Measurements from ENCODE around the gene AVP. TPM values are rescaled to one million over a fixed set of nuclear protein-coding genes. Genes with fewer than 3 reads are reported as not detected.

Gene AVP
- total and polyA plus RNA-seq, 9 of the 15 experiments (the other 6 are each of a cell fraction or from before 2014, with no cell fraction given), result not detected

- H3K9ac ChIP-seq (ENCODE audit: insufficient read depth in 1 of 2, low read depth in 2 of 2, low read length in 2 of 2), result peak overlapping the region in 1 of 2 experiments; percentile 68; a peak in 1 of 4 replicates
- ChIA-PET CTCF (ENCODE audit: low intra/inter-chr PET ratio) (no interaction called here), POLR2A (no interaction called here)
- H3K4me1 ChIP-seq (replicated peaks in 1 of 2; ENCODE audit: control insufficient read depth in 2 of 2, insufficient read depth in 2 of 2, low read length in 2 of 2), result peaks cover 0 to 28% of the 10 kb centered on the region in 2 experiments; a peak in 3 of 5 replicates
- no TSS peak for BruUV-seq (replicated peaks)
- in situ Hi-C loops (cut with MboI), result no loop called here
- no peak overlapping the region for H3K4me2 ChIP-seq (ENCODE audit: insufficient read depth, low read length)
- peaks cover 3% of the 10 kb centered on the region for H3K9me1 ChIP-seq (ENCODE audit: control insufficient read depth, insufficient read depth, low read length)
- DNase-seq (ENCODE audit: extremely low read depth in 1 of 4, low spot score in 3 of 4) (peak; percentile 37 to 51 (median 47)), FAIRE-seq (no peak), ATAC-seq (peak; percentile 71)
- no peak overlapping the region for H3K4me3 ChIP-seq
- H3K27ac ChIP-seq (ENCODE audit: extremely low read depth, low read depth, low read length), result no peak overlapping the region
- WGBS (ENCODE audit: insufficient coverage, low coverage, missing lambda C conversion rate), result 8% methylated on average over 4 of the region's 7 CpGs
- intact Hi-C loops (cut with micrococcal nuclease), result no loop called here
- no peaks in the 10 kb centered on the region for H4K20me1 ChIP-seq (replicated peaks; ENCODE audit: control insufficient read depth, insufficient read depth, low read length)
- H3K9me3 ChIP-seq (replicated peaks; ENCODE audit: control insufficient read depth, insufficient read depth, low read depth, low read length), result no peaks in the 10 kb centered on the region
- no peak overlapping the region for H2AFZ ChIP-seq (ENCODE audit: low read depth, low read length)
- H3K36me3 ChIP-seq (ENCODE audit: control insufficient read depth, insufficient read depth, low read length), result no peaks in the 10 kb centered on the region
- H3K79me2 ChIP-seq (ENCODE audit: control insufficient read depth, insufficient read depth, low read length), result no peaks in the 10 kb centered on the region
- no peaks in the 10 kb centered on the region for H3K27me3 ChIP-seq (ENCODE audit: control insufficient read depth in 2 of 2, insufficient read depth in 2 of 2, low read length in 2 of 2)
- TF ChIP-seq ARID3A (IDR thresholded peaks at IDR 0.05; ENCODE audit: borderline replicate concordance, low read depth, low read length), result no peak
- no peak for TF ChIP-seq BCOR (IDR thresholded peaks at IDR 0.05)
- TF ChIP-seq MTA2 (IDR thresholded peaks at IDR 0.05; ENCODE audit: low read depth), result peak; percentile 22; the same call in 1 of the 2 replicates
- 0 out of 2 replicates have a peak, but pooled peaks have one; percentile 10 for TF ChIP-seq ZBTB7A (IDR thresholded peaks at IDR 0.05; ENCODE audit: borderline replicate concordance, control insufficient read depth, low read depth, low read length)
- TF ChIP-seq TAL1 (IDR thresholded peaks at IDR 0.05), result peak; percentile 40; the same call in 1 of the 2 replicates
- peak in 1 of 2 experiments; percentile 80; a peak in 1 of 4 replicates for TF ChIP-seq FOXA3 (CRISPR knock-in tag; conservative IDR thresholded peaks at IDR 0.05 in 1 of 2, IDR thresholded peaks at IDR 0.05 in 1 of 2)
- no peak for TF ChIP-seq TEAD4 (IDR thresholded peaks at IDR 0.05; ENCODE audit: low read length)
- no peak for TF ChIP-seq TEAD4 (CRISPR knock-in tag; IDR thresholded peaks at IDR 0.05; ENCODE audit: borderline replicate concordance)
- TF ChIP-seq TFAM (CRISPR knock-in tag; conservative IDR thresholded peaks at IDR 0.05), result no peak
- TF ChIP-seq USF2 (CRISPR knock-in tag; IDR thresholded peaks at IDR 0.05), result no peak
- TF ChIP-seq LEF1 (IDR thresholded peaks at IDR 0.05), result no peak
- no peak for TF ChIP-seq VEZF1 (CRISPR knock-in tag; IDR thresholded peaks at IDR 0.05)
- TF ChIP-seq CBFA2T2 (conservative IDR thresholded peaks at IDR 0.05), result peak; percentile 27
- TF ChIP-seq NCOA6 (IDR thresholded peaks at IDR 0.05), result no peak
- TF ChIP-seq KLF13 (tag; IDR thresholded peaks at IDR 0.05; ENCODE audit: borderline replicate concordance, low read depth), result no peak
- no peak for TF ChIP-seq BRD9 (IDR thresholded peaks at IDR 0.05; ENCODE audit: low read depth, partially characterized antibody)
- peak; percentile 52; the same call in 1 of the 2 replicates for TF ChIP-seq GATA2 (CRISPR knock-in tag; IDR thresholded peaks at IDR 0.05)
- TF ChIP-seq SIN3A (IDR thresholded peaks at IDR 0.05; ENCODE audit: borderline replicate concordance in 2 of 2, control insufficient read depth in 1 of 2, low read depth in 2 of 2, low read length in 2 of 2), result no peak
- TF ChIP-seq CBFA2T3 (IDR thresholded peaks at IDR 0.05), result peak; percentile 64
- no peak for TF ChIP-seq MBD2 (IDR thresholded peaks at IDR 0.05; ENCODE audit: borderline replicate concordance, low read depth)
- TF ChIP-seq ARID1B (IDR thresholded peaks at IDR 0.05), result peak; percentile 55
- 0 out of 2 replicates have a peak, but pooled peaks have one; percentile 16 for TF ChIP-seq DPF2 (IDR thresholded peaks at IDR 0.05)
These were observed 449 bp upstream of the AVP start for GRCh38 chr20:3084986-3085360.

Data from K562 (cell line).